Spinal cord (tissue), 10 donors: ENCODE data around the gene HSPA12B. TPM values are rescaled to one million over a fixed set of nuclear protein-coding genes. Genes with fewer than 3 reads are reported as not detected.

Experiments used
- DNase-seq, 6 donors: peaks; one replicate each; pipeline versions ENCODE4 v3.0.0 to v3.0.0-alpha.2; 2013 to 2015; ENCODE audit warnings: low spot score in 6 of 6, low read depth in 4 of 6
- H3K27ac ChIP-seq: one replicate; pipeline ENCODE4 v1.5.1; 2013; ENCODE audit warnings: low read depth, low read length, control low read depth
- H3K27me3 ChIP-seq: one replicate; pipeline ENCODE4 v1.6.1; 2013; ENCODE audit warnings: low read length; ENCODE audit not compliant: control insufficient read depth, insufficient read depth
- H3K36me3 ChIP-seq: one replicate; pipeline ENCODE4 v1.6.1; 2013; ENCODE audit warnings: low read length; ENCODE audit not compliant: control insufficient read depth, insufficient read depth
- H3K4me1 ChIP-seq: one replicate; pipeline ENCODE4 v1.6.1; 2013; ENCODE audit warnings: low read length; ENCODE audit not compliant: control insufficient read depth, insufficient read depth
- H3K4me3 ChIP-seq: one replicate; pipeline ENCODE4 v1.5.1; 2013; ENCODE audit warnings: low read depth, low read length, control low read depth
- H3K9me3 ChIP-seq: one replicate; pipeline ENCODE4 v1.6.1; 2013; ENCODE audit warnings: low read length; ENCODE audit not compliant: control insufficient read depth, insufficient read depth
- WGBS: methylation state at CpG from one replicate; pipeline ENCODE4 v1.1.5; 2013; ENCODE audit warnings: missing lambda C conversion rate; ENCODE audit not compliant: insufficient coverage; 5-methylcytosine and 5-hydroxymethylcytosine counted together
- polyA plus RNA-seq, 2 donors: library from polyadenylated mRNA; unstranded; fragments of 120-200 nt; gene quantifications; one replicate each; pipeline ENCODE4 v1.2.1, GENCODE V29; 2013; ENCODE audit not compliant: insufficient read length in 2 of 2
- total RNA-seq, 2 donors: library from RNA; depleted of rRNA in 1 of 2; stranded (reverse); fragments of 120-200 nt in 1 of 2; fragments of >200 nt in 1 of 2; gene quantifications; one replicate each; pipeline versions ENCODE4 v1.2.3 to v1.2.4, GENCODE V29; 2013 to 2014
- donor health status: healthy.

Gene HSPA12B
- total and polyA plus RNA-seq, 4 donors, result 4.1 to 16.1 (median 14.0) TPM

DNA sequence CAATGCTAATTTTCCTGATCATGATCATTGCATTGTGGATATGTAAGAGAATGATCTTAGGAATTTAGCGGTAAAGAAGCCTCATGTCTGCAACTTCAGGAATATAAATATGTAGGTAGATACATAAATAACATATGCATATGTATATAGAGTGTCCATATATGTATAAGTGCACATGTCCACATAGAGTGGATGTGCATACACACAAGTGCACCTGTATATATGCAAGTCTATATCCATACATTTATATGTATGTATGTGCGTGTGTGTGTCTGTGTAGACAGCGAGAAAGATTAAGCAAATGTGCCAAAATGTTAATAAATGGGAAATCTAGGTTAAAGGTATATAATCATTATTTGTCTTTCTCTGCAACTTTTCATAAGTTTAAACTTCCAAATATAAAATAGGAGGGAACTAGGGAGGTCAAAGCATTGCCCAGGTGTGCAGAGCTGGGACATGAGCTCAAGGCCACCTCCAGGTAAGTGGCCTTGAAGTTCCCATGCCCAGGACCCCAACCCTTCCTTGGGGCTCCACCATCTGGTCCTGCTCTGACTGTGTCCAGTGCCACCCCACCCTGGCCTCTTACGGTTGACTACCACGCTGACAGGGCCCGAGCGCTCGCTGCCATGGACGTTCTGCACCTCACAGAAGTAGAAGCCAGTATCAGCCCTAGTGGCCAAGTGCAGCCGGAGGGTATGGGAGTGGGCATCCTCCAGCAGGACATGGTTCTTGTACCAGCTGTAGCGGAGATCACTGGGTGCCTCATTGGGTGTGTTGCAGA is 29.7 kb upstream of the HSPA12B start:
- Histone ChIP-seq H3K4me3 (no peak overlapping the region), H3K36me3 (no peaks in the 10 kb centered on the region), H3K27me3 (no peaks in the 10 kb centered on the region), H3K9me3 (no peaks in the 10 kb centered on the region), H3K4me1 (peaks cover 18% of the 10 kb centered on the region), H3K27ac (no peak overlapping the region)
- DNase-seq, result no peak
- WGBS, result 95% methylated on average over 8 of the region's 11 CpGs

DNA sequence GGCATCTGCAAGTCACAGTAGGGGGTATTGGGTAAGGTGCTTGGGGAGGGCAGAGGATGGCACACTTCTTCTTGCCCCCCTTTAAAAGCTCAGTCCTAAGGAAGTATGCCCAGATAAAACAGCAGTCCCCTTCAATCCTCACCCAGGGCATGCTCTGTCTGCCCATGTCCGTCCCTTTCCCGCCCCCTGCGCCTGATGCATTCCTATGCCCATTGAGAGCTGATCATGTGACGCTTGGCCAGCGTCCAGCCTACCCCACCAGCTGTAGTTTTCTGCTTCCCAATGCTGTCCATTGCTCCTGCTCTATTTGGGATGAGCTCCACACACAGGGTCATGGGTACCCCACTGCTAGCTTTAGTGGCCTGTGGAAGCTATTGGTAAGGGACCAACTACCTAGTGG is 28.4 kb upstream of the HSPA12B start:
- H3K27me3 ChIP-seq, result no peaks in the 10 kb centered on the region
- H3K36me3 ChIP-seq, result no peaks in the 10 kb centered on the region
- H3K4me1 ChIP-seq, result peaks cover 8% of the 10 kb centered on the region
- 60% methylated on average over 5 of the region's 5 CpGs for WGBS
- no peak overlapping the region for H3K4me3 ChIP-seq
- peak in 2 of 6 donors; percentile 8 to 34 for DNase-seq
- no peaks in the 10 kb centered on the region for H3K9me3 ChIP-seq
- H3K27ac ChIP-seq, result no peak overlapping the region

DNA sequence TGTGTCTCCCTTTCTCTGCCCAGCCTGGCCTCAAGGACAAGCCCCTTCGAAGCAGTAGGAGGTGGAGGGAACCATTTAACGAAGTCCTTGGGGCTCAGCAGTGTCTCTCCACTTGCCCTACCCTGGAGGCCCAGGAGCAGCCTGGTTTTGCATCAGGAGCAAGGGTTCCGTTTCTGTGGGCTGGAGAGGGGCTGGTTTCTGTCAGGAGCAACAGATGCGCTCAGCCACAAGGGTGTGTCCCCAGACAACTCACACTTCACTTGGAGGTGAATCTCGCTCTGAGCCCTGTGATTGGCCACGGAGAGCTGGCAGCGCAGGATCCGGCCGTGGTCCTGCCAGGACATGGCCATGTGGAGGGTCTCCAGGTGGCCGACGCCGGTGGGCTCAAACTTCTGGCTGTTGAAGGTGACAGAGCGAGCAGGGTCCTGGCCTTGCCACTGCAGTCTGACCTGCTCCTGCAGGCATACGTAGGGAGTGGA is 27.0 kb upstream of the HSPA12B start:
- no peak for DNase-seq
- no peak overlapping the region for H3K4me3 ChIP-seq
- H3K27ac ChIP-seq, result no peak overlapping the region
- 90% methylated on average over 10 of the region's 14 CpGs for WGBS
- no peaks in the 10 kb centered on the region for H3K27me3 ChIP-seq
- no peaks in the 10 kb centered on the region for H3K9me3 ChIP-seq
- peaks cover 10% of the 10 kb centered on the region for H3K4me1 ChIP-seq
- H3K36me3 ChIP-seq, result no peaks in the 10 kb centered on the region

DNA sequence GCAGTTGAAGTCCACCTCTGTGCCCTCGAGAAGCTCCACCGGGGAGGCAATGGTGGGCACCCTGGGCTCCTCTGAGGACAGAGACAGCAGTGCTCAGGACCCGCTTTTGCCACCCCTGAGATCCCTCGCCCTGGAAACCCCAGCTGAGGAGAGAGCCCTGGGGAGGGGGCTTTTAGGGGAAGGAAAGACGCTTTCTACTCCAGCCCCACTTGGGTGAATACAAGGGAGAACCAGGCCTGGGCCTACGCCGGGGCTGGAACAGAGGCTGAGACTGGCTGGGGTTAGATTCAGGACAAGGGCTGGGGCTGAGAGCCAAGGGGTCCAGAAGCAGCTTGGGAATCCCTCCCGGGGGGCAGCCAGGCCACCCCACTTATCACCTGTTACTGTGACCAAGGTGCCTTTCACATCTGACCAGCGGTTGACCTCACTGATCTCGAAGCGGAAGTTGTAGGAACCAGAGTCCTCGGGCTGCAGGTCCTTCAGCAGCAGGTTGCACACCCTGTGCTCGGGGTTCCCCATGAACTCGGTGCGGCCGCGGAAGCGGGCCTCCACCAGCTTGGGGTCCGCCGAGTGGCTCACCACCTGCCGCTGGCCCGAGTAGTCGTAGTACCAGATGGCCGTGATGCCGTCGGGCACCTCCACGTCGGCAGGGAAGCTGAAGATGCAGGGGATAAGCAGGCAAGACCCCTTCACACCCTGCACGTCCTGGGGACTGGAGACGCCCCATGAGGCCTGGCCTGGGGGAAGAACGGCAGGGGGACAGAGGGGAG is 26.3 kb upstream of the HSPA12B start:
- no peaks in the 10 kb centered on the region for H3K27me3 ChIP-seq
- peaks cover 17% of the 10 kb centered on the region for H3K4me1 ChIP-seq
- WGBS, result 93% methylated on average over 29 of the region's 31 CpGs
- H3K9me3 ChIP-seq, result no peaks in the 10 kb centered on the region
- H3K4me3 ChIP-seq, result no peak overlapping the region
- no peak for DNase-seq
- H3K36me3 ChIP-seq, result no peaks in the 10 kb centered on the region
- H3K27ac ChIP-seq, result no peak overlapping the region

DNA sequence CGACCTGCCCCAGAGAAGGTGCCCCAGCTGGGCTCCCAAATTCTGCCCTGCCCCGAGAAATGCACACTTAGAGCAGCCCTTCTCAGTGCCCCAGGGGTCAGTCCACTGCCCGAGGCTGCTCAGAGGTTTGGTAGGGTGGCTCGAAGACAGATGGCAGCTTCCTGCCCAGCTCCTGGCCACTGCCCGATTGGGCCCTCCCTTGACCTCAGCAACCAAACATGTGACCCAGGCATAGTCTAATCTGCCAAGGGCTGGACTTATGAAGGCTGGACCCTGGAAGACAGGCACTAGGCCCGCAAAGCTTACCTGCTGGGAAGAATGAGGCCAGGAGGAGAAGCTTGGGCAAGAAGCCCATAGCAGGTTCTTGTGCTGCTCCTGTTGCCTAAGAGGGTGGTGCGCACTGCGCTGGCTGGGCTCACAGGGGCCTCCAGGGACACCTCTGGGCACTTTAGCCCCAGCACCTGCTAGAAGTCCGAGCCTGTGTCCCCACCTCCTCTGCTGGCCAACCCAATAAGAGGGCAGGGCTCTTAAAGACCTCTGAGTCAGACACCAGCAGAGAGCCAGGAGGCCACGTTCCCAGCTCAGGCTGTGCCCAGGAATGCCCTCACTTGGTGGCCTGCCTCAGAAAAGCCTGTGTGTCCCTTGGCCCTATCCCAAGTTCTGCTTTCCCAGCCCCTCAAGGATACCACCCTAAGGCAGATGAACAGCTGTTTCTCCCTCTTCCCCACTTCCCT is 25.5 kb upstream of the HSPA12B start:
- Histone ChIP-seq H3K4me1 (peaks cover 18% of the 10 kb centered on the region), H3K4me3 (no peak overlapping the region), H3K9me3 (no peaks in the 10 kb centered on the region), H3K36me3 (no peaks in the 10 kb centered on the region), H3K27ac (no peak overlapping the region), H3K27me3 (no peaks in the 10 kb centered on the region)
- DNase-seq, result no peak
- 77% methylated on average over 10 of the region's 10 CpGs for WGBS

DNA sequence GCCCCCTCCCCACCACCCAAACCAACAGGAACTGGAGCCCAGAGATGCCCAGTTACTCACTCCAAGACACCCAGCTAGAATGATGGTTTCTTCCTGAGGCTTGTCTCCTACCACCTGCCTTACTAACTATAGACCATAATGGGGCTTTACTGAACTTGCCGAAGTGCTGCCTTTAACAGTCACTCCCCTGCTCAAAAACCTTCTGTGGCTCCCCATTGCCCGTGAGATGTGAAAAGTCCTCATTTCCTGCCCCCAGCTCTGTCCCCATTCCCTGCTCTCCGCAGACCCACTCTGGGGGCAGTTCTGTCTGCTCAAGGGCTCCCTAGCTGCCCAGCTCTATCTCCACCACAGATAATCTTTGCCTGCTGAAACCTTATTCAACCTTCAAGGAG is 25.0 kb upstream of the HSPA12B start:
- no peak for DNase-seq
- H3K27ac ChIP-seq, result no peak overlapping the region
- no peak overlapping the region for H3K4me3 ChIP-seq
- no peaks in the 10 kb centered on the region for H3K9me3 ChIP-seq
- H3K36me3 ChIP-seq, result no peaks in the 10 kb centered on the region
- 90% methylated on average over 3 of the region's 3 CpGs for WGBS
- peaks cover 18% of the 10 kb centered on the region for H3K4me1 ChIP-seq
- H3K27me3 ChIP-seq, result no peaks in the 10 kb centered on the region

DNA sequence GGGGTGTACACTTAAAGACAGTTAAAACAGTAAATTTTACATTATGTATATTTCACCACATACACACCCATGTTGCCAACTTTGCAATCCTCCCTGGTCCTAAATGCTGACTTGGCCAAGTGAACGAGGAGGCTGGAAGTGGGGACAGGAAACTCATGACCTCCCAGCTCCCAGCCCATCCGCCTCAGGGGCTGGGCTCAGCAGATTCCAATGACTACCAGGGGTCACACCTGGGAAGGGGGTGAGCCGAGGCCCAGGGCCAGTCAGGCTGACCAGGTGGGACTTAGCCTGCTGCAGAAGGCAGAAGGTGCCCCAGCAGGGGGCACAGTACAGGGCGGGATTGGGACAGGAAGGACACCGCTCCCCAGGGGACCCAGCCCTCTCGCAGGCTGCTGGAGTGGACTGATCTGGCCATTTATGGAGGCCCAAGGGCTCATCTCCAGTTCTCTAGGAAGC is 22.4 kb upstream of the HSPA12B start:
- no peaks in the 10 kb centered on the region for H3K27me3 ChIP-seq
- 79% methylated on average over 6 of the region's 6 CpGs for WGBS
- peaks cover 13% of the 10 kb centered on the region for H3K4me1 ChIP-seq
- no peaks in the 10 kb centered on the region for H3K9me3 ChIP-seq
- H3K4me3 ChIP-seq, result no peak overlapping the region
- no peak for DNase-seq
- no peak overlapping the region for H3K27ac ChIP-seq
- no peaks in the 10 kb centered on the region for H3K36me3 ChIP-seq

DNA sequence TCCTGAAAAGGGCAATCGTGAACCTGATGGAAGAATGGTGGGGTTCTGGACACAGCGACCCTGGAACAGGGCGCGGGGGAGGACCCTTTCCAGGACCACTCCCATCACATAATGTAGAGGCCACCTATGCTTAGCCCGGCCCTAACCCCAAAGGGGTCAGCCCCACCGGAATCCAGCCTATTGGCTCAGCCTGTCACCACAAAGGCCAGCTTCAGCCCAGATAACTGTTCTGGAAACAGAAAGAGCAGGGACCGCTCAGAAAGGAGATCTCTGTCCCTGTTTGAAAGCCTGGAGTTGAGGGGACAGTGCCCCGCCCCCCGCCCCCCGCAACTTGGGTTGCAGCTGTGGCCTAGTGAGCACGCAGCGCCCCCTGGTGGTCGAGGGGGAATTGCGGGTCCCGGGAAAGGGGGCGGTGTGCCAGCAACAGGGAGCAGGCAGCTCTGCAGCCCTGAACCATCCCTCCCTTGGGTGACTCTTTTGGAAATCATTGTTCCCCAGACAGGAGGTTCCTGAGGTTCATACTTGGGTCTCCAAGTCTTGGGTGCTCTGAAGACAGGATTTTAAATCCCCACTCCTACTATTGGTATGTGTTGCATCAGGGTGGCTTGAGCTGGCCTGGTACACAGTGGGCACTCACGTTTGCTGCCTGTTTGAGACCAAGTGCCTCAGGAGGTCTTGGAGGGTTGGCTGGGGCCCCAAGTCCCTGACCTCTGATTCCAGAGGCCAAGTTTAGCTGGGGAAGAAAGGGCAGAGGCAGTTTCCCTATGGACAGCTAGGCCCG is 21.6 kb upstream of the HSPA12B start:
- H3K4me3 ChIP-seq, result no peak overlapping the region
- peak in 4 of 6 donors; percentile 38 to 80 (median 48) for DNase-seq
- H3K4me1 ChIP-seq, result peaks cover 13% of the 10 kb centered on the region
- H3K27me3 ChIP-seq, result no peaks in the 10 kb centered on the region
- H3K27ac ChIP-seq, result no peak overlapping the region
- no peaks in the 10 kb centered on the region for H3K9me3 ChIP-seq
- WGBS, result 30% methylated on average over 16 of the region's 18 CpGs
- H3K36me3 ChIP-seq, result no peaks in the 10 kb centered on the region

DNA sequence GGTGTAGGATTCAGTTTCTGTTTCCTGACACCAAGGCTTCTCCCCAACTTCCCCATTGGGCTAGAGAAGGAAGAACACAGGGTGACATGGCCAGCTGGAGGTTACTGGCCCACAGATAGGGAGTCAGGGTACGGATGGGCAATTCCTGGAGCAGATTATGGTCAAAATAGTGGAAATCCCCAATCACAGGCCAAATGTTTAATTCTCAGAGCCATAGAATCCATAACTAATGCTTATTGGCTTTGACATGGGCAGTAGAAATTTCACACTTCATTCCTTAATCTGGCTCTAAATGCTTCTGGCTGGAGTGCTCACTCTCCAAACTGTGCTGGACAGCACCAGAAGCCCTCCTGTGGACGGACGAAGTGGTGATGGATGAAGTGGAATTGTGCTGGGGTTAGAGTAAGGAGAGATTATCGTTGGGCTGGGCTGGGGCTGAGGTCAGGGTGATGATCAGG is 21.0 kb upstream of the HSPA12B start:
- Histone ChIP-seq H3K27ac (no peak overlapping the region), H3K4me3 (no peak overlapping the region), H3K36me3 (no peaks in the 10 kb centered on the region), H3K27me3 (no peaks in the 10 kb centered on the region), H3K4me1 (peaks cover 13% of the 10 kb centered on the region), H3K9me3 (no peaks in the 10 kb centered on the region)
- no peak for DNase-seq
- WGBS, result 72% methylated on average over 4 of the region's 4 CpGs
